HepG2 (cell line): ENCODE results near the gene CHST11. TPM values are rescaled to one million over a fixed set of nuclear protein-coding genes. Genes with fewer than 3 reads are reported as not detected.

Experiments used
- ATAC-seq: fragments of 200-7000 bp; cut with Tn5 transposase; 3 replicates; pipeline ENCODE4 v1.9.1; 2020; ENCODE audit warnings: mild to moderate bottlenecking, moderate library complexity
- BruUV-seq: library from RNA; stranded (reverse); fragments of 400-500 nt; replicated peaks from 2 replicates; lab custom pipeline; 2021; lab: Mats Ljungman, UMichigan
- CTCF ChIA-PET: fragments of 300-600 bp; formaldehyde crosslinking; extraction: SDS; loops from one replicate; lab custom pipeline; 2021; ENCODE audit warnings: low total read pairs, inconsistent platforms, low intra/inter-chr PET ratio; lab: Yijun Ruan, JAX
- POLR2A ChIA-PET: fragments of 350-600 bp; sonication (Branson Sonifier 250); formaldehyde crosslinking; loops from one replicate; lab custom pipeline; 2020; ENCODE audit warnings: antibody characterized with exemption, inconsistent platforms; lab: Yijun Ruan, JAX
- DNase-seq: peaks from one replicate; pipeline ENCODE4 v3.0.0-alpha.2; 2015; ENCODE audit warnings: low spot score
- FAIRE-seq: peaks from 3 replicates; lab custom pipeline; 2011; peaks lifted over from hg19 to GRCh38; lab: Jason Lieb, UNC
- H2AFZ ChIP-seq: one replicate; pipeline ENCODE4 v1.6.1; 2011; ENCODE audit warnings: low read length, inconsistent platforms
- H3K27ac ChIP-seq: fragments of 300-600 bp; 3 replicates; pipeline ENCODE4 v1.8.0; 2011; ENCODE audit warnings: mixed run types, mild to moderate bottlenecking, mixed read lengths, low read length, inconsistent platforms; ENCODE audit not compliant: insufficient read depth; ENCODE audit errors: extremely low read length
- H3K27me3 ChIP-seq, 2 experiments: fragments of 200-600 bp in 1 of 2; 2 replicates in 1 of 2; 3 replicates in 1 of 2; pipeline versions ENCODE4 v1.6.0 to v1.8.0; 2011; ENCODE audit warnings: low read length in 2 of 2, mild to moderate bottlenecking in 2 of 2, moderate library complexity in 2 of 2, inconsistent platforms in 1 of 2; ENCODE audit not compliant: insufficient read depth in 2 of 2, control insufficient read depth in 1 of 2
- H3K36me3 ChIP-seq, 2 experiments: fragments of 200-600 bp in 1 of 2; replicated peaks in 1 of 2; 2 replicates in 1 of 2; 3 replicates in 1 of 2; pipeline versions ENCODE4 v1.5.1 to v1.8.0; 2011; ENCODE audit warnings: low read length in 2 of 2, inconsistent platforms in 1 of 2; ENCODE audit not compliant: insufficient read depth in 2 of 2, control insufficient read depth in 1 of 2
- H3K4me1 ChIP-seq: 2 replicates; pipeline ENCODE4 v1.5.1; 2012; ENCODE audit warnings: low read length, inconsistent platforms; ENCODE audit not compliant: insufficient read depth
- H3K4me2 ChIP-seq: 2 replicates; pipeline ENCODE4 v1.6.0; 2011; ENCODE audit warnings: low read depth, low read length, inconsistent platforms
- H3K4me3 ChIP-seq, 3 experiments: fragments of 200-600 bp in 1 of 3; sonication (generic), shearing (Covaris generic) in 1 of 3; replicated peaks in 1 of 3; 2 replicates each; pipeline ENCODE4 v1.5.1; 2011 to 2016; ENCODE audit warnings: low read length in 3 of 3, inconsistent platforms in 2 of 3, low read depth in 2 of 3, mild to moderate bottlenecking in 2 of 3, control low read depth in 1 of 3, mixed read lengths in 1 of 3; ENCODE audit not compliant: insufficient read depth in 1 of 3
- H3K79me2 ChIP-seq: one replicate; pipeline ENCODE4 v1.6.1; 2011; ENCODE audit warnings: low read length, inconsistent platforms; ENCODE audit not compliant: insufficient read depth
- H3K9ac ChIP-seq: 2 replicates; pipeline ENCODE4 v1.6.0; 2011; ENCODE audit warnings: mild to moderate bottlenecking, low read depth, low read length, inconsistent platforms; ENCODE audit not compliant: insufficient read depth
- H3K9me3 ChIP-seq: 2 replicates; pipeline ENCODE4 v1.5.1; 2012; ENCODE audit warnings: mild to moderate bottlenecking, low read length
- H4K20me1 ChIP-seq: 2 replicates; pipeline ENCODE4 v1.6.0; 2011; ENCODE audit warnings: inconsistent platforms, mild to moderate bottlenecking, low read length, moderate library complexity; ENCODE audit not compliant: insufficient read depth
- AFF4 ChIP-seq: sonication (generic); formaldehyde crosslinking; IDR thresholded peaks from 2 replicates; pipeline ENCODE4 v1.4.0; 2020; ENCODE audit warnings: missing genetic modification reagents
- CAMTA2 ChIP-seq: sonication (generic); formaldehyde crosslinking; IDR thresholded peaks from 2 replicates; pipeline ENCODE4 v1.4.0; 2020; ENCODE audit warnings: mild to moderate bottlenecking, missing genetic modification reagents, borderline replicate concordance
- GATAD2A ChIP-seq: IDR thresholded peaks from 2 replicates; pipeline ENCODE4 v1.6.1; 2016
- HIC2 ChIP-seq: sonication (generic); formaldehyde crosslinking; IDR thresholded peaks from 2 replicates; pipeline ENCODE4 v1.9.0; 2022; ENCODE audit warnings: low read depth, missing genetic modification reagents
- JARID2 ChIP-seq: sonication (generic); formaldehyde crosslinking; IDR thresholded peaks from 2 replicates; pipeline ENCODE4 v1.8.1; 2023; ENCODE audit warnings: missing genetic modification reagents, inconsistent platforms; ENCODE audit not compliant: insufficient replicate concordance
- JUND ChIP-seq: sonication (generic); formaldehyde crosslinking; IDR thresholded peaks from 2 replicates; pipeline ENCODE4 v1.8.0; 2022; ENCODE audit warnings: mild to moderate bottlenecking, missing genetic modification reagents
- KDM2A ChIP-seq: sonication (generic); formaldehyde crosslinking; IDR thresholded peaks from 2 replicates; pipeline ENCODE4 v1.4.0; 2020; ENCODE audit warnings: low read depth, missing genetic modification reagents, borderline replicate concordance
- KDM5B ChIP-seq: sonication (generic); formaldehyde crosslinking; IDR thresholded peaks from 2 replicates; pipeline ENCODE4 v1.4.0; 2020; ENCODE audit warnings: missing genetic modification reagents, mild to moderate bottlenecking, borderline replicate concordance
- MAF1 ChIP-seq: sonication (generic); formaldehyde crosslinking; IDR thresholded peaks from 2 replicates; pipeline ENCODE4 v1.5.0; 2020; ENCODE audit warnings: missing genetic modification reagents, borderline replicate concordance
- MAFG ChIP-seq: sonication (generic); formaldehyde crosslinking; IDR thresholded peaks from 2 replicates; pipeline ENCODE4 v1.5.1; 2020; ENCODE audit warnings: mild to moderate bottlenecking, missing genetic modification reagents
- POLR2A ChIP-seq, 2 experiments: IDR thresholded peaks; 2 replicates each; pipeline ENCODE4 v1.6.1; 2011; ENCODE audit warnings: low read depth in 2 of 2, low read length in 2 of 2, mild to moderate bottlenecking in 1 of 2, moderate library complexity in 1 of 2; ENCODE audit not compliant: insufficient read depth in 1 of 2
- REL ChIP-seq: sonication (generic); formaldehyde crosslinking; conservative IDR thresholded peaks from 2 replicates; pipeline ENCODE4 v1.8.0; 2022; ENCODE audit warnings: mild to moderate bottlenecking, missing genetic modification reagents, moderate library complexity
- ZFP82 ChIP-seq: sonication (generic); formaldehyde crosslinking; IDR thresholded peaks from 2 replicates; pipeline ENCODE4 v1.5.1; 2020; ENCODE audit warnings: mild to moderate bottlenecking, missing genetic modification reagents, borderline replicate concordance
- ZNF556 ChIP-seq: sonication (generic); formaldehyde crosslinking; IDR thresholded peaks from 2 replicates; pipeline ENCODE4 v1.4.0; 2020; ENCODE audit warnings: mild to moderate bottlenecking, missing genetic modification reagents, borderline replicate concordance
- ZNF776 ChIP-seq: sonication (generic); formaldehyde crosslinking; IDR thresholded peaks from 2 replicates; pipeline ENCODE4 v1.4.0; 2020; ENCODE audit warnings: mild to moderate bottlenecking, missing genetic modification reagents
- WGBS: methylation state at CpG from one replicate; pipeline ENCODE4 v1.1.6; 2017; ENCODE audit warnings: low lambda C conversion rate; 5-methylcytosine and 5-hydroxymethylcytosine counted together
- in situ Hi-C: cut with HindIII; loops from 2 replicates; pipeline ENCODE4 v1.10.0; 2017; ENCODE audit warnings: low pct_unique_long_range_greater_than_20kb; ENCODE audit not compliant: extremely low pct_ligation_motif_present
- intact Hi-C: fragments of 100-400 bp; cut with micrococcal nuclease; formaldehyde crosslinking; loops from one replicate; pipeline ENCODE4 v1.10.0; 2022; ENCODE audit not compliant: unreplicated experiment
- polyA plus RNA-seq, 8 experiments: library from polyadenylated mRNA; depleted of rRNA in 3 of 8; stranded (reverse) in 7 of 8; unstranded in 1 of 8; fragments of >200 nt; fragmentation: Illumina TruSeq in 4 of 8; extraction: Trizol in 4 of 8; gene quantifications; 2 replicates each; pipeline versions ENCODE4 v1.2.1 to v1.2.3, GENCODE V29; 2011 to 2016; ENCODE audit warnings: low read depth in 4 of 8, missing spikeins in 1 of 8, mixed read lengths in 1 of 8; ENCODE audit not compliant: insufficient read depth in 1 of 8
- total RNA-seq, 5 experiments: library from RNA; depleted of rRNA; stranded (reverse); fragments of >200 nt; fragmentation: Illumina TruSeq; extraction: Trizol; gene quantifications; 2 replicates each; pipeline ENCODE4 v1.2.3, GENCODE V29; 2016; ENCODE audit warnings: low read depth in 1 of 5

The CHST11 gene
- total and polyA plus RNA-seq, 2 of the 13 experiments (the other 11 are each of a cell fraction or from before 2014, with no cell fraction given), result 0.15 TPM; not detected in 1

- FAIRE-seq (no peak), DNase-seq (no peak), ATAC-seq (no peak)
- CTCF ChIA-PET, result no interaction called here
- Histone ChIP-seq H3K9me3 (no peaks in the 10 kb centered on the region), H4K20me1 (no peaks in the 10 kb centered on the region)
- in situ Hi-C loops (no loop called here), intact Hi-C loops (no loop called here)
- TF ChIP-seq CAMTA2 (CRISPR knock-in tag), result no peak
- no peak for TF ChIP-seq AFF4 (CRISPR knock-in tag)
- no peak for TF ChIP-seq POLR2A (IDR thresholded peaks at IDR 0.05; ENCODE audit: insufficient read depth in 1 of 2, low read depth in 2 of 2, low read length in 2 of 2)
- TF ChIP-seq ZFP82, result no peak
- no peak for TF ChIP-seq REL (CRISPR knock-in tag)
- TF ChIP-seq MAFG, result no peak
- TF ChIP-seq JARID2 (CRISPR knock-in tag), result no peak
- no peak for TF ChIP-seq KDM5B (CRISPR knock-in tag)
- no peak for TF ChIP-seq KDM2A (CRISPR knock-in tag)
- no peak for TF ChIP-seq ZNF776 (CRISPR knock-in tag)
- no peak for TF ChIP-seq JUND
- no peak for TF ChIP-seq ZNF556 (CRISPR knock-in tag)
- TF ChIP-seq GATAD2A (CRISPR knock-in tag), result no peak
- TF ChIP-seq HIC2, result no peak
- TF ChIP-seq MAF1, result no peak
- TF ChIP-seq, all 625 proteins: peak for 0
- POLR2A ChIA-PET, result no interaction called here
- Histone ChIP-seq H3K79me2 (no peaks in the 10 kb centered on the region), H3K4me3 (no peak overlapping the region), H3K9ac (no peak overlapping the region), H3K27ac (no peak overlapping the region), H2AFZ (no peak overlapping the region), H3K27me3 (peaks cover 2 to 49% of the 10 kb centered on the region in 2 experiments; a peak in 3 of 5 replicates), H3K4me2 (no peak overlapping the region), H3K36me3 (no peaks in the 10 kb centered on the region), H3K4me1 (no peaks in the 10 kb centered on the region)
- no TSS peak for BruUV-seq
- 18% methylated on average over 5 of the region's 5 CpGs for WGBS
These were observed 293.3 kb downstream of the CHST11 start for GRCh38 chr12:104750061-104750460.
